Renal pelvis (tissue), 12 donors: ENCODE results near the gene ERBIN. TPM values are rescaled to one million over a fixed set of nuclear protein-coding genes. Genes with fewer than 3 reads are reported as not detected.
"Not testable (repeated sequence)": the region's sequence is repeated elsewhere in the genome, so short reads cannot be mapped to it uniquely, and the experiment has no call there.

Experiments used
- DNase-seq: peaks from one replicate; pipeline ENCODE4 v3.0.0-alpha.2; 2013
- long read RNA-seq, 16 experiments: transcript quantifications; one replicate each; lab custom pipeline, GENCODE V29; 2026
- polyA plus RNA-seq, 3 donors: library from polyadenylated mRNA; unstranded; fragments of 120-200 nt; gene quantifications; one replicate each; pipeline ENCODE4 v1.2.1, GENCODE V29; 2013; ENCODE audit not compliant: insufficient read length in 3 of 3

Gene ERBIN
- polyA plus RNA-seq: 100 to 1,000 TPM in 1 of 3 donors, 10 to 100 TPM in 2; 89.0 to 105 (median 96.6) TPM
- long read RNA-seq, donor 1, full-length matches to known transcripts: 2 of 116 reads
- long read RNA-seq, donor 1, partial matches to known transcripts: 114 of 116 reads
- long read RNA-seq, donor 1, other reads (novel, unspliced or antisense): 0 of 116 reads
- long read RNA-seq, donor 2, full-length matches to known transcripts: 2 of 21 reads
- long read RNA-seq, donor 2, partial matches to known transcripts: 19 of 21 reads
- long read RNA-seq, donor 2, other reads (novel, unspliced or antisense): 0 of 21 reads
- long read RNA-seq, donor 3, full-length matches to known transcripts: 4 of 19 reads
- long read RNA-seq, donor 3, partial matches to known transcripts: 15 of 19 reads
- long read RNA-seq, donor 3, other reads (novel, unspliced or antisense): 0 of 19 reads
- long read RNA-seq, donor 4, full-length matches to known transcripts: 1 of 6 reads
- long read RNA-seq, donor 4, partial matches to known transcripts: 5 of 6 reads
- long read RNA-seq, donor 4, other reads (novel, unspliced or antisense): 0 of 6 reads
- long read RNA-seq, donor 5, partial matches to known transcripts: 40 of 41 reads
- long read RNA-seq, donor 5, other reads (novel, unspliced or antisense): 0 of 41 reads
- long read RNA-seq, donor 6, full-length matches to known transcripts: 3 of 141 reads
- long read RNA-seq, donor 6, partial matches to known transcripts: 138 of 141 reads
- long read RNA-seq, donor 6, other reads (novel, unspliced or antisense): 0 of 141 reads
- long read RNA-seq, donor 7, full-length matches to known transcripts: 2 of 29 reads
- long read RNA-seq, donor 7, partial matches to known transcripts: 27 of 29 reads
- long read RNA-seq, donor 7, other reads (novel, unspliced or antisense): 0 of 29 reads
- long read RNA-seq, donor 8, full-length matches to known transcripts: 2 of 2 reads
- long read RNA-seq, donor 8, partial matches to known transcripts: 0 of 2 reads
- long read RNA-seq, donor 8, other reads (novel, unspliced or antisense): 0 of 2 reads
- long read RNA-seq, donor 9, full-length matches to known transcripts: 6 of 42 reads
- long read RNA-seq, donor 9, partial matches to known transcripts: 36 of 42 reads
- long read RNA-seq, donor 9, other reads (novel, unspliced or antisense): 0 of 42 reads
- long read RNA-seq, donor 10, full-length matches to known transcripts: 2 of 34 reads
- long read RNA-seq, donor 10, partial matches to known transcripts: 32 of 34 reads
- long read RNA-seq, donor 10, other reads (novel, unspliced or antisense): 0 of 34 reads
- long read RNA-seq, donor 11, partial matches to known transcripts: 8 of 12 reads
- long read RNA-seq, donor 11, other reads (novel, unspliced or antisense): 0 of 12 reads
- long read RNA-seq, donor 12, full-length matches to known transcripts: 3 of 55 reads
- long read RNA-seq, donor 12, partial matches to known transcripts: 52 of 55 reads
- long read RNA-seq, donor 12, other reads (novel, unspliced or antisense): 0 of 55 reads
- long read RNA-seq, donor 13, partial matches to known transcripts: 13 of 16 reads
- long read RNA-seq, donor 13, other reads (novel, unspliced or antisense): 0 of 16 reads
- long read RNA-seq, donor 14, full-length matches to known transcripts: 6 of 42 reads
- long read RNA-seq, donor 14, partial matches to known transcripts: 36 of 42 reads
- long read RNA-seq, donor 14, other reads (novel, unspliced or antisense): 0 of 42 reads
- long read RNA-seq, donor 15, full-length matches to known transcripts: 2 of 36 reads
- long read RNA-seq, donor 15, partial matches to known transcripts: 34 of 36 reads
- long read RNA-seq, donor 15, other reads (novel, unspliced or antisense): 0 of 36 reads
- long read RNA-seq, donor 16, full-length matches to known transcripts: 4 of 31 reads
- long read RNA-seq, donor 16, partial matches to known transcripts: 27 of 31 reads
- long read RNA-seq, donor 16, other reads (novel, unspliced or antisense): 0 of 31 reads

DNA sequence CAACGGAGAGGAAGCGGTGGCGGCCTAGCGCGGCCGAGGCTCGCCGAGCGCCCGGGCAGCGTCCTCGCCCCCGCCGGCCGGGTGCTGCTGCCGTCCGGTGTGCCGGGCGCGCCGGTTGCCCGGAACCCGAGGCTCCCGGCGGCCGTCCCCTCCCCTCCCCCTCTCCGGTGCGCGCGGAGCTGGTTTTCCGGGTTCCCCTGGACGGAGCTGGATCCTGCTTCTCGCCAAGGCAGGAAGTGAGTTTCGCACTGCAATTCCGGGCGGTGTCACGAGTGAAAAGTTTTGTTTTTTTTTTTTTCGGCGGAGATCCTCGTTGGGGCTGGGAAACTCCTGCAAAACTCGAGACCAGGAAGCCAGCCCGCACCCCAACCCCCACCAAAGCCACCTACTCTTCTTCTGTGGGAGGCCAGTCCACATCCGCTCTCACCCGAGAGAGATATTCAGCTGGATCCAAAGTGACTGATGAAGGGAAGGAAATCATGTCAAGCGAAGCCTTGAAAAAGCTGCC, at the start of gene ERBIN:
Gene ERBIN, plus strand, starts transcription at position 300 of the 508 bp plus-strand sequence. CDS start 66,144 bp downstream, outside the sequence.
- peak; percentile 65 for DNase-seq

DNA sequence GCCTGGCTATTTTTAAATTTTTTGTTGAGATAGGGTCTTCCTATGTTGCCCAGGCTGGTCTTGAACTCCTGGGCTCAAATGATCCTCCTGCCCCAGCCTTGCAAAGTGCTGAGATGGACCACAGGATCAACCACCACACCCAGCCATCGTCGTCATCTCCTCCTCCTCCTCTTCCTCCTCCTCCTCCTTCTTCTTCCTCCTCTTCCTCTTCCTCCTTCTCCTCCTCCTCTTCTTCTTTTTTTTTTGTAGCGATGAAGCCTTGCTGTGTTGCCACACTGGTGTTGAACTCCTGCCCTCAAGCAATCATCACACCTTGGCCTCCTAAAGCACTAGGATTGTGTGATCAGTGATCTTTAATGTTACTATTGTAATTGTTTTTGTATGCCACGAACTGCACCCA, 49.4 kb upstream of the ERBIN start:
- no peak for DNase-seq

- DNase-seq: not testable (repeated sequence)
Observed at GRCh38 chr5:65879668-65880256, 46.6 kb upstream of the ERBIN start.

DNA sequence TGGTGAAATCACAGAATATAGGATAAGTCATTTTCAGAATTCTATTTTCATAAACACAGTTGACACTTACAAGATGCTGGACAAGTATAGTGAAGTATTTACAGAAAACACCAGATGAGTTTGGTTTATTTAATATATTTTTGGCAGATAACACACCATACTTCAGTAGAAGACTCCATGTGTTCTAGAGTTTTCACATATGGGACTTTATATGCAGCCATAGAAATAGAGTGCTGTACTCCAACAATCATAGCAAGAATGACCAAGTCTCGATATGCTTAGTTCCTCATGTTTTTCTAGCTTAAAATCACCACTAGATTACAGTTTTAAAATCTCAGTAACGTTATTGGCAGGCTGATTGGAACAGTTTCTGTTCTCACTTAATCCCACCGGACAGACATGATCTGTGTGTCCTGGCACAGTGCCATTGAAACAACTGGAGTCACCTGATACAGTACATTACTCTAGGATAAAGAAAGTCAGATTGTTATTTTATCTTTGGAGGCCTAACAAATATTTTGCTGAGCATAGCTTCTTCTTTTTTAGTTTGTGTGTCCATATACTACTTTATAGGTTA, 45.8 kb upstream of the ERBIN start:
- DNase-seq: no peak

GRCh38 chr5:65882278-65882677, 44.1 kb upstream of the ERBIN start:
- DNase-seq: no peak

GRCh38 chr5:65883461-65883860, 42.9 kb upstream of the ERBIN start:
- no peak for DNase-seq

DNA sequence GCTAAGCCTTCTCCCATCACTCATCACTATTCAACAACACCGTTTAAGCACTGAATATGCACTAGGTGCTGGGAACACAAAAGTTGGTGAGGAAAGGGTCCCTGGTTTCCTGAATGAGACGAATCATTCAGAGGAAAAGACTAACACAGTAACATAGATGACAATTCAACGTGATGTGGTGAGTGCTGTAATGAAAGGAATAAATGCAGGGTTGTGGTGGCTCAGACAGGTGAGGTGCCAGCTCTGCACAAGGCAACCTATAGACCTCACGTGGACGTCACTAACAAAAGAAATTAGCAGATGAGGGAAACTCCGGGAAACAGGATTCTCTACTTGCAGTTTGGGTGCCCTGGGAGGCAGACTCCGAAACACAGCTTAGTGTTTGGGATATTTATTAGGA, 40.0 kb upstream of the ERBIN start:
- no peak for DNase-seq

DNA sequence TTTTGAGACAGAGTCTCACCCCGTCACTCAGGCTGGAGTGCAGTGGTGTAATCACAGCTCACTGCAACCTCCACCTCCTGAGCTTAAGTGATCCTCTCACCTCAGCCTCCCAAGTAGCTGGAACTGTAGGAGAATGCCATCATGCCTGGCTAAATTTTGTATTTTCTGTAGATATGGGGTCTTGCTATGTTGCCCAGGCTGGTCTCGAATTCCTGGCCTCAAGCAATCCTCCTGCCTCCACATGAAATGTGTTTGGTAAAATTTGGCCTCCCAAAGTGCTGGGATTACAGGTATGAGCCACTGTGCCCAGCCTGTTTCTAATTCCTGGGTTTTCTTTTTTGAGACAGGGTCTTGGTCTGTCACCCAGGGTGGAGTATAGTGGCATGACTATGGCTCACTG, 34.4 kb upstream of the ERBIN start:
- DNase-seq: not testable (repeated sequence)

DNA sequence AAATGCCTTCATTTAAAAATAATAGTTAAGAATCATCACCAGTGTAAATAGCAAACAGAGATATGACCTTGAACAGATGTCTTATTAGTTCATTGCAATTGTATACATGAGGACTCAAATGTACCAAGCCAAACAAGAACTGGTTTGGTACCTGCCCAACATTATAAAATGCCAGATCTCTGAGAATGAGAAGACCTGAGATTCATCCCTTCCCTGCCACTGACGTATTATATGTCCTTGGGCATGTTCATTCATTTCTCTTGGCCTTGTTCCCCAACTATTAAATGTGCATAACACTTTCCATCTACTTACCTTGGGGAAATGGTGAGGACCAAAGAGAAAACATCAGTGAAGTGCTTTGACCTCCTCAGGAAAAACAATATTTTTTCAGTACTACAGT, 33.6 kb upstream of the ERBIN start:
- DNase-seq: no peak

DNA sequence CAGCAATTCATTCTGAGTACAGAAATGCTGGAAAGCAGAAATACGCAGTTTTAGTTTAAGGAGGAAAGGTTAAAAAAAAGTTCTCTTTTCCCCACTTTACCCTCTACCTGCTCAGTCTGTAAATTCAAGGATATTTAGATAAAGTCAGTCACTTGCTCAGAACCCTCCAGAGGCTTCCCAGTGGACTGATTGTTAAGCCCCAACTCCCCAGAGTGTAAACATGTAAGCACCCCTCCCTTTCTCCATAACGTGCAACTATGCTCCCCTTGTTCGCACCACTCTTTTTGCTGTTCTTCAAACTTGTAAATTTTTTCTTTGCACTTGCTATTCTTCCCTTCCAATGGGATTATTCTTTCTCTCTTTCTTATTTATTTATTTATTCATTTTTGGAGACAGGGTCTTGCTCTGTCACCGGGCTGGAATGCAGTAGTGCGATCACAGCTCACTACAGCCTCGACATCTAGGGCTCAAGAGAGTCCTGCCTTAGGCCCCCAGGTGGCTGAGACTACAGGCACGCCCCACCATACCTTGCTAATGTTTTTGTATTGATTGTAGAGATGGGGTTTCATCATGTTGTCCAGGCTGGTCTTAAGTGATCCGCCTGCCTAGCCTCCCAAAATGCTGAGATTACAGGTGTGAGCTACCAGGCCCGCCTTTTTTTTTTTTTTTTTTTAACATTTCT, 32.5 kb upstream of the ERBIN start:
- DNase-seq: no peak

- no peak for DNase-seq
Observed at GRCh38 chr5:65895891-65896290, 30.5 kb upstream of the ERBIN start.

DNA sequence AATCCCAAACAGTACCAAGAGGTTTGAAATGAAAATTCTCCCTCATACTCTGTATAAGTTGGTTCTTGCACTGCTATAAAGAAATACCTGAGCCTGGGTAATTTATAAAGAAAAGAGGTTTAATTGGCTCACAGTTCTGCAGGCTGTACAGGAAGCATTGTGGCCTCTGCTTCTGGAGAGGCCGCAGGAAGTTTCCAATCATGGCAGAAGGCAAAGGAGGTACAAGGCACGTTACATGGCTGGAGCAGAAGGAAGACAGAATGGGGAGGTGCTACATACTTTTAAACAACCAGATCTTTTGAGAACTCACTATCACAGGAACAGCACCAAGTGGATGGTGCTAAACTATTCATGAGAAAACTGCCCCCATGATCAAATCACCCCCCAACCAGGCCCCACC, 25.6 kb upstream of the ERBIN start:
- no peak for DNase-seq

GRCh38 chr5:65902104-65902503, 24.3 kb upstream of the ERBIN start:
- no peak for DNase-seq

- DNase-seq: no peak
Observed at GRCh38 chr5:65903581-65903980, 22.8 kb upstream of the ERBIN start.

DNA sequence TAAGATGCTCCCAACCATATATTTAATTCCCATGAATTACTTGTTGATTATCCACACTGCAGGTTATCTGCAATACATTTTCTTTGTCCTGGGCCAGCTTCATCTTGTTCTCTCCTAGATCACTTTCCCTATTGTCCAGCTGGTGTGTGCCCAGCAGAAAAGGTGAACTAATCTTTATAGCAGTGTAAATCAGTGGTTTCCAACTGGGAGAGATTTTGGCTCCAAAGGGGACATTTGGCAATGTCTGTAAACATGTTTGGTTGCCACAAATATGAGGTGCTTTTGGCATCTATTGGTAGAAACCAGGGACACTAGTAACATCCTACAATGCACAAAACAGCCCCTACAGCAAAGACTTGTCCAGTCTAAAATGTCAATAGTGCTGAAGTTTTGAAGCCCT, 20.1 kb upstream of the ERBIN start:
- no peak for DNase-seq

DNA sequence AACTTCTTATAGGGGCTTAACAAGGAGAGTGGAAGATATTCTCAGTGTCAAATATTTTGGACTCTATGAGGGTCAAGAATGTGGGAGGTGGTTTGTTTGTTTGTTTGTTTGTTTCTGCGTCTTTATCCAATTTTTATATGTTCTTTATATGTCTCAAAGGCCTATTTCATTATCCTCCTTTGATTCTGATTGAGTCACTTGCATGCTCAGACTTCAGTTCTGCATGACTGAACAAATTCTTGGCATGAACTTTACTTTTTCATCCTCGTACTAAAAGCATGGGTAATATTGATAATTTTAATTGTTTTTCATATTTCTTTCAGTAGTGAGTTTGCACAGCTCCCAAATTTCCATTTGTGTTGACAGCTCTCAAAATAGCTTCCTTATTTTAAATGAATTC, 19.2 kb upstream of the ERBIN start:
- no peak for DNase-seq

GRCh38 chr5:65910711-65911110, 15.7 kb upstream of the ERBIN start:
- no peak for DNase-seq

DNA sequence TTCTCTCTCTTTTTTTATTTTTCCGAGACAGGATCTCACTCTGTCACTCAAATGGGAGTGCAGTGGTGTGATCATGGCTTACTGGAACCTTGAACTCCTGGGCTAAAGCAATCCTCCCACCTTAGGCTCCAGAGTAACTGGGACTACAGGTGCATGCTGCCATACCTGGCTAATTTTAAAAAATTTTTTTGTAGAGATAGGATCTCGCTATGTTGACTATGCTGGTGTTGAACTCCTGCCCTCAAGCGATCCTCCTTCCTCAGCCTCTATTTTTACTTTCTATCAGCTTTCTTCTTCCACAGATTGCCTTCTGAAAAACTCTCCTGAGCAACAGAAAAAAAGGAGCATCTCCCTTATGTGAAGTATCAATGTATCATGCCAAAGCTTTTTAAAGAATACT, 14.1 kb upstream of the ERBIN start:
- DNase-seq: no peak

DNA sequence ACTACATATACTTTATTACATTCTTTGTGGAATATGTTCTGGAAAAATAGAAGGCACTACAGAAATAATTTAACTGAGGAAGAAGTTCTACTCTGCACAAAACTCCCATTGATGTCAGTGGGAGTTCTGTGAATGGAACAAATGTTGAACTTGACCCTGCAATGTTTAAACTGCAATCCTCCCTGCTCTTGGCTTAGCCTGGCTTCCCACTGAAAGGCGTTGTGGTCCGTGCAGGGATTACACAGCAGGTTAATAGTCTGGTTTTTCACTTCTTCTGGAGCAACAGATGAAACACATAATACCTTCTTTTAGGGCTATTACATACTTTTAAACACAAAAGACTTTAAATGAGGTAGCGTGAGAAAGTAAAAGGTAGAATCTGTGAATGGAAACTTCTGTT, 12.9 kb upstream of the ERBIN start:
- no peak for DNase-seq
